ENCODE data around the gene LSM7. TPM values are rescaled to one million over a fixed set of nuclear protein-coding genes. Genes with fewer than 3 reads are reported as not detected.

The LSM7 gene
- total RNA-seq, 2 experiments from 2014 or later, result 73.6 to 80.1 TPM

DNA sequence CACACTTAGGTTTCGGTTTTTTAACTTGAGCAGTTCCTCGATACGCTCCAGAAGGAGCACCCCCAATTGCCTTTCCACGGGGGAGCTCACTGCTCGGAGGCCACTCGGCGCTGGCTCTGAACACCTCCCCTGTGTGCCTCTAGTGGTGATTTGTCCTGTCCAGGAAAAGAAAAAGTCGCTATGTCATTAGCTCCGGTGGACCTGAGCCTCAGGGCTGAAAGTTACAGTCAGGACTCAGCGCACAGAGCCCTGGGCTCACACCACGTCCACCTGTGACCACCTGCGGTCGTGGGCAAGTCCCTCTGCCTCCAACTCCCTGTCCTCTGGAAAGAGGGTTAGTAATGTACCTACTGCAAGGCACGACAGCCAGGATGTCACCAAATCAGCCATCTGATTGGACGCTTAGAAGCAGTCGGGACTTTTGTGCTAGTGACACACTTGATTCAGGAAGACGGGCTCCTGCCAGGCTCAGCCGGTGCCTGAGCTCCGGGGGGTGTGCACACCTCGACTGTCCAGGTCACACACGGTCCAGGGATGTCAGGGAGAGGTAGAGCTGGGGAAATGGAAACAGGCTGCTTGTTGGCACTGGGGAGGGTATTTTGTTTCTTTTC lies 27.8 kb upstream of the LSM7 start:
- Mint-ChIP-seq H3K36me3 (ENCODE audit: low read depth) (no peaks in the 10 kb centered on the region), H3K4me1 (ENCODE audit: low read depth) (peaks cover 6% of the 10 kb centered on the region), H3K27me3 (peaks cover 7% of the 10 kb centered on the region), H3K9me3 (no peaks in the 10 kb centered on the region), H3K4me3 (no peak overlapping the region), H3K27ac (no peak overlapping the region)
- peaks cover 3% of the 10 kb centered on the region for H3K4me1 ChIP-seq (ENCODE audit: insufficient read depth, low read length)
- H3K36me3 ChIP-seq (ENCODE audit: insufficient read depth, low read length), result peaks cover 13% of the 10 kb centered on the region
- H3K27me3 ChIP-seq (ENCODE audit: control insufficient read depth in 1 of 2, insufficient read depth in 2 of 2, low read length in 2 of 2), result peaks cover 0 to 9% of the 10 kb centered on the region in 2 experiments
- H3K9me3 ChIP-seq (ENCODE audit: control insufficient read depth in 1 of 2, insufficient read depth in 1 of 2, low read length in 2 of 2), result peaks cover 0 to 3% of the 10 kb centered on the region in 2 experiments
- POLR2A ChIA-PET, result no interaction called here
- no peak overlapping the region for H3K27ac ChIP-seq (ENCODE audit: low read depth in 1 of 2, low read length in 2 of 2)
- TF ChIP-seq, protein P1, sequence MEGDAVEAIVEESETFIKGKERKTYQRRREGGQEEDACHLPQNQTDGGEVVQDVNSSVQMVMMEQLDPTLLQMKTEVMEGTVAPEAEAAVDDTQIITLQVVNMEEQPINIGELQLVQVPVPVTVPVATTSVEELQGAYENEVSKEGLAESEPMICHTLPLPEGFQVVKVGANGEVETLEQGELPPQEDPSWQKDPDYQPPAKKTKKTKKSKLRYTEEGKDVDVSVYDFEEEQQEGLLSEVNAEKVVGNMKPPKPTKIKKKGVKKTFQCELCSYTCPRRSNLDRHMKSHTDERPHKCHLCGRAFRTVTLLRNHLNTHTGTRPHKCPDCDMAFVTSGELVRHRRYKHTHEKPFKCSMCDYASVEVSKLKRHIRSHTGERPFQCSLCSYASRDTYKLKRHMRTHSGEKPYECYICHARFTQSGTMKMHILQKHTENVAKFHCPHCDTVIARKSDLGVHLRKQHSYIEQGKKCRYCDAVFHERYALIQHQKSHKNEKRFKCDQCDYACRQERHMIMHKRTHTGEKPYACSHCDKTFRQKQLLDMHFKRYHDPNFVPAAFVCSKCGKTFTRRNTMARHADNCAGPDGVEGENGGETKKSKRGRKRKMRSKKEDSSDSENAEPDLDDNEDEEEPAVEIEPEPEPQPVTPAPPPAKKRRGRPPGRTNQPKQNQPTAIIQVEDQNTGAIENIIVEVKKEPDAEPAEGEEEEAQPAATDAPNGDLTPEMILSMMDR (IDR thresholded peaks at IDR 0.05), result no peak
- no peak for DNase-seq
- no peak overlapping the region for H3K4me3 ChIP-seq (ENCODE audit: low read length)
- ATAC-seq (ENCODE audit: poor library complexity), result no peak
- CTCF ChIA-PET, result no interaction called here
- intact Hi-C loops (cut with DNase I, micrococcal nuclease), result no loop called here

DNA sequence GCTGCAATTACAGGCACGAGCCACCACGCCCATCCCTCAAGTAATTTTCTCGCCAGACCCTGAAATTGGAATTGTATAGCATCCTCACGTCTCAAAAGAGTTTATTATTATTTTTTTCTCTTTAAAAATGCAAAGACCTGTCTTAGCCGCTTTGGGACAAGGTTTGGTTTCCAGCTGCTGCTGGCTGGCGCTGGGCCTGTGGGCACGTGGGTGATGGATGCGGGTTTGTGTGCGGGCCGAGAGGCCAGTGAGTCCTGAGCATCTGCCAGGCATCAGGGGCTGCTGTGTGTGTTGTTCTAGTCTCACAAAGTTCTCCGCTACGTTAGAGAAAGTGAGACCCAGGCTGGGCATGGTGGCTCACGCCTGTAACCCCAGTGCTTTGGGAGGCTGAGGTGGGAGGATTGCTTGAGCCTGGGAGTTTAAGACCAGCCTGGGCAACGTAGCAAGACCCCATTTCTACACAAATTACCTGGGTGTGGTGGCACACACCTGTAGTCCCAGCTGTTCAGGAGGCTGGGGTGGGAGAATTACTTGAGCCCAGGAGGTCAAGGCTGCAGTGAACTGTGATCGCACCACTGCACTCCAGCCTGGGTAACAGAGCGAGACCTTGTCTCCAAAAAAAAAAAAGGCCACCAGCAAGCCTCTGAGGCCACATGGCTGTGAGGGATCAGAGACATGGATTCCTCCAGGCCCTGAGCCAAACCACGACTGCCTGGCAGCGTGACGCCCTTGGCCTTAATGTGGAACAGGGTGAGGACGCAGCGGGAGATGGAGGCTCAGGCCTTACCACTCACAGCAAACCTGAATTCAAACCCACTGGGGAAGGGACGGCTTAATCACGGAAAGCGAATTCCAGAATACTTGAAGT lies 27.0 kb upstream of the LSM7 start:
- H3K4me3 ChIP-seq (ENCODE audit: low read length), result no peak overlapping the region
- no peak overlapping the region for H3K27ac ChIP-seq (ENCODE audit: low read depth in 1 of 2, low read length in 2 of 2)
- H3K9me3 Mint-ChIP-seq, result no peaks in the 10 kb centered on the region
- H3K4me3 Mint-ChIP-seq, result no peak overlapping the region
- peaks cover 0 to 2% of the 10 kb centered on the region in 2 experiments for H3K9me3 ChIP-seq (ENCODE audit: control insufficient read depth in 1 of 2, insufficient read depth in 1 of 2, low read length in 2 of 2)
- TF ChIP-seq, protein P1 (IDR thresholded peaks at IDR 0.05), result no peak
- peaks cover 2% of the 10 kb centered on the region for H3K27me3 Mint-ChIP-seq
- ATAC-seq (ENCODE audit: poor library complexity) (no peak), DNase-seq (no peak)
- H3K4me1 Mint-ChIP-seq (ENCODE audit: low read depth), result peaks cover 1% of the 10 kb centered on the region
- H3K27me3 ChIP-seq (ENCODE audit: control insufficient read depth in 1 of 2, insufficient read depth in 2 of 2, low read length in 2 of 2), result peaks cover 0 to 8% of the 10 kb centered on the region in 2 experiments
- peaks cover 3% of the 10 kb centered on the region for H3K4me1 ChIP-seq (ENCODE audit: insufficient read depth, low read length)
- peaks cover 17% of the 10 kb centered on the region for H3K36me3 ChIP-seq (ENCODE audit: insufficient read depth, low read length)
- H3K36me3 Mint-ChIP-seq (ENCODE audit: low read depth), result no peaks in the 10 kb centered on the region
- ChIA-PET CTCF (no interaction called here), POLR2A (no interaction called here)
- H3K27ac Mint-ChIP-seq, result no peak overlapping the region
- intact Hi-C loops (cut with DNase I, micrococcal nuclease), result no loop called here

DNA sequence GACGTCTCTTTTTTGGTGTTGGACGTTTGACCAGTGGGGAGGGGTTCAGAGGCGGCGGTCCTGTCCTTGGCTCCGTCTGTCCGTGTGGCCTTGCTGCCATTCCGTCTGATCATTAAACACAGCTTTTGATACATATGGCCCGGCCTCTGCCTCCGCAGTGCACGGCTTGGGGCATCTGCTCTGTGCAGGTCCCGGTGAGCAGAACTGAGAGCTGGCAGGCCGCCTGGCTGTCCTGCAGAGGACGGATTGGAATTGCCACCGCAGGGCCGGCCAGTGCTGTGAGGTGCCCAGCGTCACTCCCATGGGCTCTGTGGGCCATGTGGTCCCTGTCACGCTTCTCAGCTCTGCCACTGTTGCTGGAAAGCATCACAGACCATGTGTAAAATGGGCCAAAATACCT lies 26.3 kb upstream of the LSM7 start:
- Histone ChIP-seq H3K9me3 (ENCODE audit: control insufficient read depth in 1 of 2, insufficient read depth in 1 of 2, low read length in 2 of 2) (no peaks in the 10 kb centered on the region), H3K4me3 (ENCODE audit: low read length) (no peak overlapping the region), H3K27ac (ENCODE audit: low read depth in 1 of 2, low read length in 2 of 2) (no peak overlapping the region), H3K36me3 (ENCODE audit: insufficient read depth, low read length) (peaks cover 18% of the 10 kb centered on the region), H3K4me1 (ENCODE audit: insufficient read depth, low read length) (no peaks in the 10 kb centered on the region), H3K27me3 (ENCODE audit: control insufficient read depth in 1 of 2, insufficient read depth in 2 of 2, low read length in 2 of 2) (peaks cover 0 to 2% of the 10 kb centered on the region in 2 experiments)
- Mint-ChIP-seq H3K27ac (no peak overlapping the region), H3K36me3 (ENCODE audit: low read depth) (no peaks in the 10 kb centered on the region), H3K27me3 (no peaks in the 10 kb centered on the region), H3K4me3 (no peak overlapping the region), H3K4me1 (ENCODE audit: low read depth) (no peaks in the 10 kb centered on the region), H3K9me3 (no peaks in the 10 kb centered on the region)
- ChIA-PET POLR2A (no interaction called here), CTCF (no interaction called here)
- intact Hi-C loops (cut with DNase I, micrococcal nuclease), result no loop called here
- TF ChIP-seq, protein P1 (IDR thresholded peaks at IDR 0.05), result no peak
- ATAC-seq (ENCODE audit: poor library complexity) (no peak), DNase-seq (no peak)

All from CD4-positive, alpha-beta T cell (primary cell).